Mucosa of gallbladder (tissue), 1 donor: Measurements from ENCODE around the gene GPR137B. TPM values are rescaled to one million over a fixed set of nuclear protein-coding genes. Genes with fewer than 3 reads are reported as not detected.
"Not testable (repeated sequence)": the region's sequence is repeated elsewhere in the genome, so short reads cannot be mapped to it uniquely, and the experiment has no call there.

Experiments used
- DNase-seq: peaks from one replicate; pipeline ENCODE4 v3.0.0-alpha.2; 2020; ENCODE audit warnings: low spot score
- total RNA-seq: library from RNA; stranded (reverse); gene quantifications from one replicate; pipeline ENCODE4 v1.2.1, GENCODE V29; 2021
- donor health status: DM: no; HTN: no; CAD: no.

Gene GPR137B
- total RNA-seq, 1 donor from 2014 or later: 30.5 TPM

DNA sequence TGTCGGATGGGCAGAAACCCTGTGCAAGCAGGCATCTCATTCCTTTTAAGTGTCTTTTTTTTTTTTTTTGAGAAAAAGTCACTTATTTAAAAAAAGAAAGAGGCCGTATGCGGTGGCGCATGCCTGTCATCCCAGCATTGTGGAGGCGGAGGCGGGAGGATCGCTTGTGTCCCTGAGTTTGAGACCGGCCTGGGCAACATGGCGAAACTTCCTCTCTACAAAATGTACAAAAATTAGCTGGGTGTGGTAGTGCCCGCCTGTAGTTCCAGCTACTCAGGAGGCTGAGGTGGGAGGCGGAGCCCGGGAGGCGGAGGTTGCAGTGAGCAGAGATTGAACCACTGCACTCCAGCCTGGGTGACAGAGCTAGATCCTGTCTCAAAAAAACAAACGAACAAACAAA, 1.7 kb downstream of the GPR137B start:
- no peak for DNase-seq

DNA sequence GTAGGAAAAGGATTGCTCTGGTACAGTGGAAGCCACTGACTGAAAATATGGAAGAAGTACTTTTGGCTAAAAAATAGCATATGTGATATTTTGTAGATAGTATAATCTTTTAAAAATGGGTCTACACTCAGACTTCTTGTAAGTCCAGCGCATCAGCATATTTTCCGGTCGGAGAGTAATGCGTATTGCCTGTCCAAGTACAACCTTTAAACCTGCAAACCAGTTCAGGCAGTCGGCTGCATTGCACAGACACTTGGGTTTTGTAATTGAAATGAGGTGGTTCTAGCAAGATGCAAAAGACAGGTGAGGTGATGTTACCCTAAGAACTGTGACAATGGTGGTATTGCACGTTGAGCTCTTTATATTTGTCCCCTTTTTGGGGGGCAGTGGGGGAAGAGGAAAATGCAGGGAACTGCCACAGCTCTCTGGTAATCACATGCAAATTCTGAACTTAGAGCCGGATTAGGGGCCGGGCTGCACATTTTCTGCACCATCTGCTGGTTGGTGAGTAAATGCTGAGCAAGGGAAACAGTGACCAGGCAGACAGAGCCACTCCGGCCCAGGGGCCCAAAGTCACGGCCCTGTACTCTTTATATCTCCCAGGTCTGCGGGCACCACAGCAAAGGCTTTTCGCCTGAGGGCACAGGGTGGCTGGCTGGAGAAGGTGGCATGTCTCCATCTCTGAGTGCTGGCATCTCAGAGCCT, 2.3 kb downstream of the GPR137B start:
- no peak for DNase-seq

DNA sequence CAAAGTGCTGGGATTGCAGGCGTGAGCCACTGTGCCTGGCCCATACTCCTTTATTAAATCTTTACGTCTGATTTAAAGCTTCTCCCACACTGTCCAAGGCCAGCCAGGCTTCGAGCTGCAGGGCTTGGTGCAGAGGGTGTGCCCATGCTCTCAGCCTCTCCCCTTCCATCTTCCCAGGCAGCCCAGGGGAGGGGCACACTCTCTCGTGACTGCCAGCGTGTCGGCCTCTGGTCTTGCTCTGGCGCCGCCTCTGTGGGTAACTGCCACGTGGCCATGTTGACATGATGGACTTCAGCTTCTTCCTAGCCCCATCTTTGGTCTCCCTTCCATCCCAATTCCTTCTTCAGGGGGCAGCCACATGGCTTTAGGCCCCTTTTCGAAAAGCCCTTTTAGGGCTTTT, 4.7 kb downstream of the GPR137B start:
- no peak for DNase-seq

DNA sequence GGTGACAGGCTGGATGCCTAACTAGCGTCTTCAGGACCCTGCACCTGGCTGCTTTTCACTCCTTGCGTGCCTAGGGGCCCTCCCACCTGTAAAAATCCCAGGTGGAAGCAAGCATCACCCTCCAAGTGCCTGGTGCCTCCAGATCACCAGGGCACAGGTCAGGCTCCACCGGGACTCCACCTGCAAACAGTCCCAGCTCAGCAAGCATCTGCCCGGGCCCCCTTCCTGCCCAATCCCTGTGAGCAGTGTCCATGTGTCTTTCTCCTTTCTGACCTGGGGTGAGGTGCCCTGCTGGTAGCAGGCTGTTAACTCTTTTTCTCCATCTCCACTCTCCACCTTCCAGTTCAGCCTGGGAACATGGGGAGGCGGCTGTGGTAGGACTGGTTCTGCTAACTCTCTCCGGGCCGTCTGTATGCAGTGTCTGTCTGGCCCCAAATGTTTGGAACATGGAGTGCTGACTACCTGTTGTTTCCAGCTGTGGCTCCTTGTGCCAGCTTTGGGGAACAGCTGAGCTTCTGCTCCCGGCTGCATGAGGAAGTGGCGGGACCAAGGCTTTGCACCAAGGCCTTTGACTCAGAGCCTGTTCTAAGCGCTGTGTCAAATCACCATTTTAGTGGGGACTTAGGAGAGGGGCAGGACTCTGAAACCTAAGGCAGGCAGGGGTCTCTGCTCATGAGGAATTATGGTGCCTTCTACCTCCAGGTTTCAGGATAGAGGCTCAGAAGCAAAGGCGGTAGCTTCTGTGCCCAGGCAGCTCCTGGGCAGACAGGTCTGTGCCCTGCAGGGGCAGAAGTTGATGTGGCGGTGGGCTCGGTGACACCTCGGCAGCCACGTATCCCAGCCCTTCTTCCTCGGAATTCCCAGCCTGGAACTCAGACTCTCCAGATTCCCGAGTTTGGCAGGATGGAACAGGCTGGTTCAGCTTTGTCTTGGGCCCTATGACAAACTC, 5.5 kb downstream of the GPR137B start:
- no peak for DNase-seq

DNA sequence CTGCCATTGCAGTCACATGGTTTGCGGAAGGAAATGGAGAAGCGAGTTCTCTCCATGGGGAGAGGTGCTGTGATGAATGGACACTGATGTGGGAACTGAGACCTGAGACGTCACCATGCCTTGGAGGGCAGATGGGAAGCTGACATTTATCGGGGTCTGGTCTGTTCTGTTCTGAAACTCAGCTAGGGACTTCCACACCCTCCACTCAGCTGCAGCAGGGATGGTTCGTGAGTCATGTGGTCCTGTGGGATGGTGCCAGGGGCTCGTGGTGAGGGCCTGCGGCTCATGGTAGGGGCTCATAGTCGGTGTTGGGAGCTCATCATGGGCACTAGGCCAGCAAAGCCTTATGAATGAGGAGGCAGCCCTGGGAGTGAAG, 6.1 kb downstream of the GPR137B start:
- no peak for DNase-seq

DNA sequence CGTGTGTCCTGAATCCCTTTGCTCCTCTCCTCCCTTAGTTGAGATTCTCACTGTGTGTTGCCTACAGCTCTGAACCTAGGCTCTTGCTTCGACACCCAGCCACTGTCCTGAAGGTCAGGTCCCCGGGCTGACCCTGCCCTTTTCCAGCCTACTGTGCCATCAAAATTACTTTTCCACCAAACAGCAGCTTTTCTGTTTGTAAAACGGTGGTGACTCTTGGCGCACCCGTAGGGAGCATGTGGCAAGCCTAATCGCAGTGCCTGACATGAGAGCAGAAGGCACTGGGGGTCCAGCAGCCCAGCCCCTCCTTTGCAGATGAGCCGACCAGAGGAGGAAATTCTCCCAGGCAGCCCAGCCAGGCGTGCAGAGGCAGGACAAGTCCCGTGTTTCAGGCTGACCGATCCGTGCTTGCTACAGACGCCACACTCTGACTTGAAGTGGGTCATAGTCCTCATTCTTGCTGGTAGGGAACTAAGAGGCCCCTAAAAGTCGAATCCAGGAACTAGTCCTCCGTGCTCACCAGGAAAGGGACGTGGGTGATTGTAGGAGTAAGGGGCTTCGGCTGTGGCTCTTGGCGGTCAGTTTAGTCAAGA, 6.8 kb downstream of the GPR137B start:
- no peak for DNase-seq

DNA sequence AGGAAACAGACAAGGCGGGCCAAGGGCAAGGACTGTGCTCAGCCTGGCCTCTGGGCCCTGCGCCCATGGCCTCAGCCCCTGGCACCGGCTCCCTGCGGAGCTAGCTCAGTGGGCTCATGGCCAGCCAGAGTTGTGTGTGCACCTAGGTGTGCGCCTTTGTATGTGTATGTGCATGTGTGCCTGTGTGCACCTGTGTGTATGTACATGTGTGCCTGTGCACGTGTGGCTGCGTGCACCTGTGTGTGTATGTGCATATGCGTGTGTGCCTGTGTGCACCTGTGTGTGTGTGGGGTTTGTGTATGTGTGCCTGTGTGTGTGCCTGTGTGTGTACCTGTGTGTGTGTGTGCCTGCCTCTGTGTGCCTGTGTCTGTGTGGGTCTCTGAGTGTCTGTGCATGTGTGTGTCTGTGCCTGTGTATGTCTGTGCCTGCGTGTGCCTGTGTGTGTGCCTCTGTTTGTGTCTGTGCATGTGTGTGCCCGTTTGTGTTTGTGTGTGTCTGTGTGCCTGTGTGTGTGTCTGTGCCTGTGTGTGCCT, 7.4 kb downstream of the GPR137B start:
- DNase-seq: no peak

DNA sequence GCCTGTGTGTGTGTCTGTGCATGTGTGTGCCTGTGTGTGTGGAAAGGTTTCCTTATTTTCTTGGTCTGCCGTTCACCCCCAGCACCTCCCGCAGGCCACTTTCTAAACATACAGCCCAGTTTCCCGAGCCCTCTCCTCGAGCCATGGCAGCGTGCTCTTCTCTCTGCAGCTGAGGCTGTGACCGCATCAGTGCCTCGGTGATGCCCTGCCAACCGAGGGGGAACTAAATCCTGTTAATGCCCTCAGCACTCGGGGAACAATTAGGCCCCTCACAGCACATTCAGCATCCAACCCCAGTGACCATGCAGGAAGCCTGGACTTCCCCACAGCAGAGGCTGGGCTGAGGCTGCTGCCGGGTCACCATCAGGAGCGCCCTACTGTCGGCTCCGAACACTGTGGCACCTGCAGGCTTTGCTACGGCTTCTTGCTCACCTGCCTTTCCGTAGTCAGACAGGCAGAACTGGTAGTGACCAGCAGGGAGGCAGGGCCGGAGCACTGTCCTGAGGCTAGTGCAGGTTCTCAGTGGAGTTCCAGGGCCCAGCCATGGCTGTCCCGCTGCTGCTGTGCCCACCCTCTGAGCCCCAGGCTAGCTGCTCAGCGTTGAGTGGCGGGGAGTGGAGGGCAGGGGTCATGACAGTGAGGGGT, 8.1 kb downstream of the GPR137B start:
- DNase-seq: no peak

DNA sequence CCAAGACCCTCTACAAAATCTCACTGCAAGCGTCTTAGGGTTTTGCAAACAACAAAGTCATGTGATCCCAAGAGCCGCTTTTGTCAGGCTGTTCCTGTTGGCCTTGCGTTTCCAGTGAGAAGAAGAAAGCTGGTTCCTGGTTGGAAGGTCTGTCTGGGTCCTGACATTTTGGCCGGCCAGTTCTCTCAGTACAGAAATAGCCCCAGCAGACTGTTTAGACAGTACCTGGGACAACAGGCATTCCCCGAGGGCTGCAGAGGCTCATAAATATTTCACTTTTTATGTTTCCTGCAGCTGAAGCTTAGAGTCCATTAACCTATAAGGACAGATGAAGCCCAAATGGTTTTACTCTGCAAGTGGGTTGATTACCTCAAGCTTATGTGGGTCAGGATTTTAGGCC, 8.6 kb downstream of the GPR137B start:
- no peak for DNase-seq

DNA sequence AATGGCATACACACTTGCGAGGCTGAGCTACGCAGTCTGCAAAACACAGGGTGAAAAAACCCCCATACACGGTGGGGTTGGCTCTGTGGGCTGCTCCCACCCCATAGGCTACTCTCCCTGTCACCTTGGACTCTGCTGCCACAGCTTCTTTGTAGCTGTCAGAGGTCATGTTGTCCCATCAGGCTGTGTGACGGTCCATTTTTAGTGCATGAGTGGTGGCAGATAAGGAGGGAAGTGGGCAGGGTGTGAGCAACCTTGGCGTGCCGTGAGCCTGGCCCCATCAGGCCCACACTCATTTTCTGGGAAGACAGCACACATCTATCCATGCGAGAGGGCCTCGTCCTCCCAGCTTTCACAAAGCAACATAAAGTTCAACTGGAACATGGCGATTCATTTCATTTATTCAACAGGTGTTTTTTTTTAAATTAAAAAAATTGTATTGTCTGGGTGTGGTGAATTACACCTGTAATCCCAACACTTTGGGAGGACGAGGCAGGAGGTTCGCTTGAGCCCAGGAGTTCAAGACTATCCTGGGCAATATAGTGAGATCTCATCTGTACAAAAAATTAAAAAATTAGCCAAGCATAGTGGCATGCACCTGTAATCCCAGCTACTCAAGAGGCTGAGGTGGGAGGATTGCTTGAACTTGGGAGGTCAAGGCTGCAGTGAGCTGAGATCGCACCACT, 9.5 kb downstream of the GPR137B start:
- DNase-seq: no peak

DNA sequence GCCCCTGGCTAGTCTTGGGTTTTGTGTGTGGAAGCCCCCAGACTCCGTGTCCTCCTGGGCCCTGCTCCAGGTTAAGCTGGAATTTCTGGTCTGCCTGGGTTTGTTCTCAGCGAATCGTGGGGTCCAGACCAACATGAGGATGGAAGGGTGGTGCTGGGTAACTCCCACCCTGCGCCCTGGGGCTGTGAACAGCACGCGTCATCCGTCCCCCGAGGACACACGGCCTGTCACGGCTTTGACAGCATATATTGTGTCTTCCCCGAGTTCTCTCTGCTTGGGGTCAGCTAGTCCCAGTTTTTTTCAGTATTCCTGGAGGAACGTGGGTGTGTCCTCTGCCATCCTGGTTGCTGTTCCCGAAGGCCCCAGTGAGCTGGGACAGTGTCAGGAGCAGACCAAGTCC, 11.8 kb downstream of the GPR137B start:
- no peak for DNase-seq

DNA sequence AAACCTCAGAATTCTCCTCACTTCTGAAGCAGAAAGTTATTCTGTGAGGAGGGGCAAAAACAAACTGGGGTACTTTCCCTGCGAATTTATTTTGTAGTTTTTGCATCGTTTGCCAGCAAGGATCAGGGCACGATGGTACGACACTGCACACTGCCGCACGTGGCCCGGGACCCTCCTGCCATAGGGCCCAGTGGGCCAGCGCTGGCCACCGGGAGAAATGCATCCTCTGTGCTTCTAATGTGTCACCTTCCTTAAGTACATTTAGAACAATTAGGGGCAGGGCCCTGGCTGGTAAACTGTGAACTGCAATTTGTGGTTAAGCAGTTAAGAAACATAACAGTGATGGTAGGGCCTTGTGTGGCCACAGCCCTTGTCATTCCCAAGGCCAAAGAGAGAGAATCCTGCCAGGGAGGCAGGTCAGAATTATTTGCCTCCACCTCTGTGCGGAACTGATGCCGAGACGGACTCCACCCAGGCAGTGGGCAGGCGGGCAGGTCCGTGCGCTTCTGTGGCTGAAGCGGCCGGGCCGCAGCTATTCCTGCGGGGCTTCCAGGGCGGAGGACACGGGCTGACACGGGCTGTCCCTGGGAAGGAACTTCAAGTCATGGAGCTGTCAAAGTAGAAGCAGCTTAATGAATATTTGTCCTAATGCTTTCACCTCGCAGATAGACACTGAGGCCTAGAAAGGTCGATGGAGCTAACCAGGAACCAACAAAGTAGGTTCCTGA, 12.5 kb downstream of the GPR137B start:
- no peak for DNase-seq

DNA sequence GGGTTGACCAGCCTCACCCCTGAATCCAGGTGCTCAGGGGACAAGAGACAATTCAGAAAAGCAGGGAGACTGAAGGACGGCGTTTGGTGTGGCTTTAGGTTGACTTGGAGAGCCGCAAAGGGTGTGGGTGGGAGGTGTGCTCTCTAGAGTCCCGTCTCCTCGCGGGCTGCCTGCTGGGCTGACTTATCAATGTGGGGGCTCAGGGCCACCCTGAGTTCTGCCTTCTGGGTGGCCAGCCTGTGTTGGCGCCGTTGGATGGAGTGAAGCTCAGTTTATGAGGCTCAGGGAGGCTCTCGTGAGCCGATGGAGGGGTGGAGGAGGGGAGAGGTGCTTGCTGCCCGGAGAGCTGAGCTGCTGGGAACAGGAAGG, 13.0 kb downstream of the GPR137B start:
- DNase-seq: no peak

DNA sequence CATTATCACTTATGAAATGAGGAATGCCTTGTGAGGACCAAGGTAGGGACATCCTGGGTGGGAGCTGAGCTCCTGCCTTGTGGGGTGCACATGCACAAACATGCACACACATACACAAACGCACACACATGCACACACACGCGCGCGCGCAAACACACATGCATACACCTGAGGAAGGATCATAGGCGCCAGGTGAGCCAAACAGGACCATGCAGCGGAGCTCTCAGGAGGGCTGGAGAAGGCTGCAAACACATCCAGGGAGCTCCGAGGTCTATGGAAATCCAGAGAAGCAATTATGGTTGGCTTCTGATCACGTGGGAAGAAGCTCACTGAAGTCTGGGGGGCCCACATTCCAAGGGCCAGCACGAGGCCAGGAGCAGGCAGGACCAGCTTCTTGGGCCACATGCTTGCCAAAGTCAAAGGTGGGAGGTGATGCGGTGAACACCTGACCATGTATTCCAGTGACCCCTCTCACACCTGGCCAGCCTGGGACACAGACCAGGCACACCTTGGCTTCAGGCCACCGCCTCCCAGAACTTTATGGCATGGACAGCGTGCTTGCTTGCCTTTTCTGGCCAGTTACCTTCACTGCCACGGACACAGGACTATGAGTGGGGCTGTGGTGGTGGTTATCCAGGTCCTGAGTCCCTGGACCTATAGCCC, 13.6 kb downstream of the GPR137B start:
- DNase-seq: no peak

DNA sequence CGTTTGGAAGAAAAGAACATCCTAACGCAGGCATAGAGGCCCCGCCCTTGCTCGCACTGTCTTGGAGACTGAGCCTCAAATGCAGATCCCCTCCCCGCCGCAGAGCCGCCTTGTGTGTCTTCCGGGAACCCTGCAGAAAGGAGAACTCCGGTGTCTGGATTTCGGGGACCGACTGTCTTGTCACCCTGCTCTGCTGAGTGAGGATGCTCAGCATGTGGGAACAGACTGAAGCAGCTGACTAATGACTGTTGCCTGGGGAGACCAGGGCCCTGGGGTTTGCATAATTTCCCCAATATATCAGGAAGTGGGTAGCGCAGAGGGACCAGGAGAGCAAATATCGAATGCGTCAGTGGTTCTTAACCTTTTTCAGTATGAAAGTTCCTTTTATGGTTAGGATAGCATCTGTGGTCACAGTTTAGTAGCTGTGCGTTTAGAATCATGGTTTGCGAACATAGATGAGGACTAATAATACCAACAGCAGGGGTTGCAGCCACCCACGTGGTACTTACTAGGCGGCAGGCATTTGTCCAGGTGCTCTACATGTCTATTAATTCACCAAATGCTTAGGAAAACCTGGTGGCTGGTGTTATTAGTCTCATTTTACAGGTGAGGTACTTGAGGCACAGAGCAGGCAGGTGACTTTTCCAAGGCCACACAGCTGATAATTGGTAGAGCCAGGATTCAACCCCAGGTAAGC, 14.3 kb downstream of the GPR137B start:
- no peak for DNase-seq

DNA sequence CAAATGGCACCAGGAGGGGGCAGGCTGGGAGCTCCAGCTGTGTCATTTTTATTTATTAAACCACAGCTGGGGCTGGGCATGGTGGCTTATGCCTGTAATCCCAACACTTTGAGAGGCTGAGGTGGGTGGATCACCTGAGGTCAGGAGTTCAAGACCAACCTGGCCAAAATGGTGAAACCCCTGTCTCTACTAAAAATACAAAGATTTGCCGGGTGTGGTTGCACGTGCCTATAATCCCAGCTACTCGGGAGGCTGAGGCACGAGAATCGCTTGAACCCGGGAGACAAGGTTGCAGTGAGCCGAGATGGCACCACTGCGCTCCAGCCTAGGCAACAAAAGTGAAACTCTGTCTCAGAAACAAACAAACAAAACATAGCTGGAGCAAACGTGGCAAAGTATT, 15.7 kb downstream of the GPR137B start:
- DNase-seq: not testable (repeated sequence)

DNA sequence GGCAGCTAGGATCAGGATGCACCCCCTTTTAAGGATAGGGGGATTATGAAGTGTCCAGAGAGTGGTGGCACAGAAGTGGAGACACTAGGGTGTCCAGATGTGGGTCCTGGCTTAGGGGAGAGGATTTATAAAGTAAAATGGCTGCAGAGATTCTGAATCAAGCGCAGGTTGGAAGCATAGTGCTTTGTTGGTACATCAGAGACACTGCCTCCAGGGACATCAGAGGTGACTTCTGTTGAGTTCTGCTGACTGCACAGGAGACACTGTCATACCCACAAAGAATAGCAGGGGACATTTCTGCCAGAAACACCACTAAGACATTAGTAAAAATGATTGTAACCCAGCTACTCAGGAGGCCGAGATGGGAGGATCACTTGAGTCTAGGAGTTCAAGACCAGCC, 16.4 kb downstream of the GPR137B start:
- no peak for DNase-seq

DNA sequence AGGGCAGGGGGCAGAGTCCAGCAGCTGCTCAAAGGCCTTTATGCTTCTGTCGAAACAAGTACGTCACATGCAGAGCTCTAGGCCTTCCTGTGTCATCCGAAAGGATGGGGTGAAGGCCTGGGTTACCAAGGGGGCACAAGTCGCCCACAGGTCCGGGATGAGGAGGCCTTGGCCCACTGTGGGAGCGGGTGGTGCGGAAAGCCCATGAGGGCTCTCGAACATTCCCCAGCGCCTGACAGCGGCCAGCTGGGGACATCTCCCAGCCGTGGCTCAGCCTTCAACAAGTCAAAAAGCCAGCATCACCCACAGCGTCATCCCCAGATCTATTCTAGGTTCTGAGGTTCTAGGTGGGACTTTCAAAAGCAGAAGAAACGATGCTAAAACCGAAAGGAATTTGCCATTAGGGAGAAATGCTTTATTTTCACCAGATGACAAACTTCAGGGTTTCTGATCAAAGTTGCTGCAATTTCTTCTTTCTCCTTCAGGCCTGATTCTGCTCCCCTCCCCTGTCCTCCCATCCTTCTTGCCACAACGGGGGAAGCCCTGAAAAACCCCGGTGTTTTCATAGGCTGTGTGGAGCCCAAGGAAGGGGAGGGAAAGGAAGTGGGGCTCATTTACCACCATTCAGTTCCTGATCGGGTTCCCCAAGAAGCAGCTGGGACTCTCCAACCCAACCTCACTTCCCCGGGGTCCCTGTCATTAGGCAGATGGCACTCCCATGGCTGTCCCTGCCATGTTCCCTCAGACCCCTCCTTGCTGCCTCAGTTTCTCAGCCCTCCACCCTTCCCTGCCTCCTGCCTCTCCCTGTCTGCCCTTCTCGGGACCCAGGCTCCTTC, 17.6 kb downstream of the GPR137B start:
- no peak for DNase-seq
